Thoracic aorta (tissue), 2 donors: Measurements from ENCODE around the gene LRP6. TPM values are rescaled to one million over a fixed set of nuclear protein-coding genes. Genes with fewer than 3 reads are reported as not detected.

Experiments used
- ATAC-seq: fragments of 150-250 bp; one replicate; pipeline ENCODE4 v1.8.0; 2017; ENCODE audit warnings: low read depth; ENCODE audit not compliant: insufficient number of reproducible peaks, low FRiP score
- DNase-seq: peaks from one replicate; pipeline ENCODE4 v3.0.0-alpha.2; 2020; ENCODE audit warnings: low spot score
- H3K27ac ChIP-seq, 2 donors: fragments of 200-600 bp; sonication (generic); 1 replicate in 1 of 2; 2 replicates in 1 of 2; pipeline ENCODE4 v1.5.1; 2016; ENCODE audit warnings: mild to moderate bottlenecking in 2 of 2, moderate library complexity in 2 of 2
- H3K27me3 ChIP-seq: fragments of 200-600 bp; sonication (generic); replicated peaks from 2 replicates; pipeline ENCODE4 v1.6.0; 2016; ENCODE audit warnings: mild to moderate bottlenecking; ENCODE audit not compliant: insufficient read depth
- H3K36me3 ChIP-seq: fragments of 200-600 bp; sonication (generic); one replicate; pipeline ENCODE4 v1.5.1; 2016
- H3K4me1 ChIP-seq, 2 donors: fragments of 200-600 bp; sonication (generic); 1 replicate in 1 of 2; 2 replicates in 1 of 2; pipeline versions ENCODE4 v1.5.1 to v1.6.0; 2016; ENCODE audit warnings: low read depth in 2 of 2, mild to moderate bottlenecking in 1 of 2; ENCODE audit not compliant: control insufficient read depth in 1 of 2
- H3K4me3 ChIP-seq: fragments of 200-600 bp; sonication (generic); 2 replicates; pipeline ENCODE4 v1.5.1; 2016; ENCODE audit warnings: mild to moderate bottlenecking
- H3K9me3 ChIP-seq: fragments of 200-600 bp; sonication (generic); 2 replicates; pipeline ENCODE4 v1.5.1; 2016
- total RNA-seq, 2 donors: library from RNA; depleted of rRNA; stranded (reverse); fragments of >200 nt; gene quantifications; one replicate each; pipeline versions ENCODE4 v1.1.0 to v1.2.3, GENCODE V29; 2016
- TF ChIP-seq, protein P1 (sequence below): fragments of 200-600 bp; sonication (generic); IDR thresholded peaks from one replicate; pipeline ENCODE4 v1.5.1; 2019; ENCODE audit warnings: antibody characterized with exemption

The LRP6 gene
- total RNA-seq, 2 donors from 2014 or later = 39.9 to 41.5 TPM

- no peak for ATAC-seq
- TF ChIP-seq, protein P1, sequence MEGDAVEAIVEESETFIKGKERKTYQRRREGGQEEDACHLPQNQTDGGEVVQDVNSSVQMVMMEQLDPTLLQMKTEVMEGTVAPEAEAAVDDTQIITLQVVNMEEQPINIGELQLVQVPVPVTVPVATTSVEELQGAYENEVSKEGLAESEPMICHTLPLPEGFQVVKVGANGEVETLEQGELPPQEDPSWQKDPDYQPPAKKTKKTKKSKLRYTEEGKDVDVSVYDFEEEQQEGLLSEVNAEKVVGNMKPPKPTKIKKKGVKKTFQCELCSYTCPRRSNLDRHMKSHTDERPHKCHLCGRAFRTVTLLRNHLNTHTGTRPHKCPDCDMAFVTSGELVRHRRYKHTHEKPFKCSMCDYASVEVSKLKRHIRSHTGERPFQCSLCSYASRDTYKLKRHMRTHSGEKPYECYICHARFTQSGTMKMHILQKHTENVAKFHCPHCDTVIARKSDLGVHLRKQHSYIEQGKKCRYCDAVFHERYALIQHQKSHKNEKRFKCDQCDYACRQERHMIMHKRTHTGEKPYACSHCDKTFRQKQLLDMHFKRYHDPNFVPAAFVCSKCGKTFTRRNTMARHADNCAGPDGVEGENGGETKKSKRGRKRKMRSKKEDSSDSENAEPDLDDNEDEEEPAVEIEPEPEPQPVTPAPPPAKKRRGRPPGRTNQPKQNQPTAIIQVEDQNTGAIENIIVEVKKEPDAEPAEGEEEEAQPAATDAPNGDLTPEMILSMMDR = no peak
These were observed 171.8 kb downstream of the LRP6 start for GRCh38 chr12:12095021-12095420.

DNA sequence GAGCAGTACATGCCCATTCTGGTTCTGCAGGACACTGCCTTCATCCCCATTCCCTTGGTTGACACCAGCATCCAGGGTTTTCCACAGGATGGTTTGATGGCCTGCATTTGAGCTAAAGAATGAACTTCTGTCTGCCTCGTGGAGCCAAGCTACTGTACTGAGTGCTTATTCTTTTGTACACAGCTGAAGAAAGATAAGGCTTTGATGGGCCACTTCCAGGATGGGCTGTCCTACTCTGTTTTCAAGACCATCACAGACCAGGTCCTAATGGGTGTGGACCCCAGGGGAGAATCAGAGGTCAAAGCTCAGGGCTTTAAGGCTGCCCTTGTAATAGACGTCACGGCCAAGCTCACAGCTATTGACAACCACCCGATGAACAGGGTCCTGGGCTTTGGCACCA, 172.4 kb downstream of the LRP6 start:
- DNase-seq (no peak), ATAC-seq (no peak)
- Histone ChIP-seq H3K27ac (no peak overlapping the region), H3K27me3 (no peaks in the 10 kb centered on the region), H3K9me3 (no peaks in the 10 kb centered on the region), H3K4me3 (no peak overlapping the region), H3K4me1 (peaks cover 14 to 20% of the 10 kb centered on the region in 2 donors), H3K36me3 (no peaks in the 10 kb centered on the region)
- TF ChIP-seq, protein P1 = no peak

More at GRCh38 chr12:12095021-12095420, 171.8 kb downstream of the LRP6 start:
- Histone ChIP-seq H3K4me1 (peaks cover 14 to 20% of the 10 kb centered on the region in 2 donors), H3K4me3 (no peak overlapping the region), H3K9me3 (no peaks in the 10 kb centered on the region), H3K27ac (no peak overlapping the region), H3K27me3 (no peaks in the 10 kb centered on the region), H3K36me3 (no peaks in the 10 kb centered on the region)
- DNase-seq = no peak

- Histone ChIP-seq H3K36me3 (no peaks in the 10 kb centered on the region), H3K9me3 (no peaks in the 10 kb centered on the region), H3K27me3 (no peaks in the 10 kb centered on the region), H3K4me3 (no peak overlapping the region), H3K27ac (no peak overlapping the region), H3K4me1 (peaks cover 17 to 18% of the 10 kb centered on the region in 2 donors)
- no peak for DNase-seq
- no peak for ATAC-seq
- TF ChIP-seq, protein P1 = no peak
These were observed 174.7 kb downstream of the LRP6 start for GRCh38 chr12:12091977-12092663.

DNA sequence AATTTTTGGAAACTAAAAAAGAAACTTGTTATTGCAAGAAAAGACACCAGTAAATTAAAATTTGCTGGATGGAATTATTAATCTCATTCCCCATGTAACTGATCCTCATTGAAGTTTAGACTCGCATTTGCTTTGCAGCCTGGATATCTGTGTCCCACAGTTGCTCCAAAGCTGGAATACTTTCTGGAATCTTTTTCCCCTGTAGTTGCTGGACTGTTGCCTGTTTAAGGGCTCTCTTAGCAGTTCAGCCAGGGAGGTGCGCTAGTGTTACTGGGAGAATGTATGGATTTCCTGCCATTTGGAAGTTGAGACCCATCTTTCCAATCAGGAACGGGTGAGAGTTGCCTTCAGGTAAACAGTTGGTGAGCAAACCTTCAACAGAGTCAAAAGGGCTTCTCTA, 175.8 kb downstream of the LRP6 start:
- DNase-seq (no peak), ATAC-seq (no peak)
- Histone ChIP-seq H3K36me3 (no peaks in the 10 kb centered on the region), H3K9me3 (no peaks in the 10 kb centered on the region), H3K4me3 (no peak overlapping the region), H3K4me1 (peaks cover 17 to 18% of the 10 kb centered on the region in 2 donors), H3K27ac (no peak overlapping the region), H3K27me3 (no peaks in the 10 kb centered on the region)
- TF ChIP-seq, protein P1 = no peak

DNA sequence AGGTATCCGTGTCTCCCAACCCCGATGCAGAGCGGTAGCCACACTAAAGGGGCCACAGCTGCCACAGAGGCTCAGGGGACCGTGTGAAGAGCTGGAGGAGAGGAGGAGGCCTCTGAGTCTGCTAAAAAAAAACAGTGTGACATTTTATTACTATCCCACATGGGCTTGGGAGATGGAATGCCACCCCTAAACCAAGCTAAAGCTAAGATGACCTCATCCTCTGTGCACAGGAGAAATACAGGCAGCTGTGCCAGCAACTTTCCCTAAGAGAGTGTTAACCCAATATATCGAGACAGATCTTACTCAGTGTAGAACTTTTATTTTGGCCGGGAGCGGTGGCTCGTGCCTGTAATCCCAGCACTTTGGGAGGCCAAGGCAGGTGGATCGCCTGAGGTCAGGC, 178.1 kb downstream of the LRP6 start:
- no peaks in the 10 kb centered on the region for H3K27me3 ChIP-seq
- H3K27ac ChIP-seq = peak overlapping the region in 1 of 2 donors; percentile 11
- no peaks in the 10 kb centered on the region for H3K9me3 ChIP-seq
- no peak overlapping the region for H3K4me3 ChIP-seq
- DNase-seq (no peak), ATAC-seq (no peak)
- H3K36me3 ChIP-seq = no peaks in the 10 kb centered on the region
- peaks cover 17 to 18% of the 10 kb centered on the region in 2 donors for H3K4me1 ChIP-seq
- TF ChIP-seq, protein P1 = no peak
